Measurements from ENCODE around the gene MED10. TPM values are rescaled to one million over a fixed set of nuclear protein-coding genes. Genes with fewer than 3 reads are reported as not detected.

Gene MED10
- polyA plus RNA-seq, 1 donor (not counting 4 experiments of a cell fraction or from before 2014, with no cell fraction given): 38.8 TPM

DNA sequence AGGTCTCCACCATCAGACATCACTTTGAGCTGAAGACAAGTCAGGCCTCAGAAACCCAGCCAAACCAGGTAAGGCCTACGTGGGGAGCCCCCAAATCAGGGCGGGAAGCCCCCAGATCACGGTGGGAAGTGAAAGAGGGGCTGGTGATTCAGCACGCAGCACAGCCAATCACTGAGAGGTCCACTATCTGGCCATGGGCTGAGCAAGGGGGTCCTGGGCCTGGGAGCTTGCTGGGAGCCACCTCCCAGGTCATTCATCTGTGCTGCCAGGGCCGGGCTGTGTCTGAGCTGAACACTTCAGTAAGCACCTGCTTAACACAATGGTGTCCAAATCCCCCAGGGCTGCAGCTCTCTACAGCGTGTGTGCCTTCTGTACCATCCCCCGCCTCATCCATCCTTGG, 15.5 kb downstream of the MED10 start:
- no peaks in the 10 kb centered on the region for H3K36me3 ChIP-seq (ENCODE audit: control insufficient read depth in 2 of 2, extremely low read depth in 1 of 2, insufficient read depth in 2 of 2, low read length in 2 of 2)
- no peak for FAIRE-seq

GRCh38 chr5:6361101-6361500, 17.2 kb downstream of the MED10 start:
- no peaks in the 10 kb centered on the region for H3K9me1 ChIP-seq (ENCODE audit: control insufficient read depth, extremely low read depth, insufficient read depth, low read length)
- H3K4me1 ChIP-seq (ENCODE audit: control insufficient read depth, extremely low read depth, insufficient read depth, low read length): peaks cover 5% of the 10 kb centered on the region
- no peak overlapping the region for H2AFZ ChIP-seq (ENCODE audit: control insufficient read depth, low read length)
- TF ChIP-seq, protein P1, sequence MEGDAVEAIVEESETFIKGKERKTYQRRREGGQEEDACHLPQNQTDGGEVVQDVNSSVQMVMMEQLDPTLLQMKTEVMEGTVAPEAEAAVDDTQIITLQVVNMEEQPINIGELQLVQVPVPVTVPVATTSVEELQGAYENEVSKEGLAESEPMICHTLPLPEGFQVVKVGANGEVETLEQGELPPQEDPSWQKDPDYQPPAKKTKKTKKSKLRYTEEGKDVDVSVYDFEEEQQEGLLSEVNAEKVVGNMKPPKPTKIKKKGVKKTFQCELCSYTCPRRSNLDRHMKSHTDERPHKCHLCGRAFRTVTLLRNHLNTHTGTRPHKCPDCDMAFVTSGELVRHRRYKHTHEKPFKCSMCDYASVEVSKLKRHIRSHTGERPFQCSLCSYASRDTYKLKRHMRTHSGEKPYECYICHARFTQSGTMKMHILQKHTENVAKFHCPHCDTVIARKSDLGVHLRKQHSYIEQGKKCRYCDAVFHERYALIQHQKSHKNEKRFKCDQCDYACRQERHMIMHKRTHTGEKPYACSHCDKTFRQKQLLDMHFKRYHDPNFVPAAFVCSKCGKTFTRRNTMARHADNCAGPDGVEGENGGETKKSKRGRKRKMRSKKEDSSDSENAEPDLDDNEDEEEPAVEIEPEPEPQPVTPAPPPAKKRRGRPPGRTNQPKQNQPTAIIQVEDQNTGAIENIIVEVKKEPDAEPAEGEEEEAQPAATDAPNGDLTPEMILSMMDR (optimal IDR thresholded peaks at IDR 0.05 in 1 of 3, IDR thresholded peaks at IDR 0.05 in 1 of 3, conservative IDR thresholded peaks at IDR 0.05 in 1 of 3; ENCODE audit: extremely low read depth in 1 of 3, insufficient read depth in 2 of 3, low read length in 3 of 3): no peak
- no peak for TF ChIP-seq EZH2 (IDR thresholded peaks at IDR 0.05; ENCODE audit: low read length)
- DNase-seq (ENCODE audit: low read depth, low spot score) (no peak), FAIRE-seq (no peak)
- H3K9me3 ChIP-seq (ENCODE audit: control insufficient read depth, low read depth, low read length): no peaks in the 10 kb centered on the region
- no peak overlapping the region for H3K27ac ChIP-seq (ENCODE audit: control insufficient read depth, insufficient read depth, low read length)
- no peak overlapping the region for H3K4me2 ChIP-seq (ENCODE audit: control insufficient read depth, extremely low read depth, insufficient read depth, low read depth, low read length)
- no peak overlapping the region for H3K4me3 ChIP-seq (ENCODE audit: control insufficient read depth in 2 of 3, extremely low read depth in 1 of 3, insufficient read depth in 2 of 3, low read depth in 1 of 3, low read length in 3 of 3)
- H3K79me2 ChIP-seq (ENCODE audit: control insufficient read depth, insufficient read depth, low read length): no peaks in the 10 kb centered on the region
- H3K9ac ChIP-seq (ENCODE audit: control insufficient read depth, extremely low read depth, insufficient read depth, low read length): no peak overlapping the region
- H3K27me3 ChIP-seq (ENCODE audit: control insufficient read depth, extremely low read depth, insufficient read depth, low read length): no peaks in the 10 kb centered on the region
- dilution Hi-C loops (cut with MboI; ENCODE audit: extremely low pct_ligation_motif_present, low sequenced_read_pairs): no loop called here
- H4K20me1 ChIP-seq (ENCODE audit: control insufficient read depth, extremely low read depth, insufficient read depth, low read length): no peaks in the 10 kb centered on the region
- no peaks in the 10 kb centered on the region for H3K36me3 ChIP-seq (ENCODE audit: control insufficient read depth in 2 of 2, extremely low read depth in 1 of 2, insufficient read depth in 2 of 2, low read length in 2 of 2)

More for the DNA sequence above, 15.5 kb downstream of the MED10 start:
- H3K9me3 ChIP-seq (ENCODE audit: control insufficient read depth, low read depth, low read length): no peaks in the 10 kb centered on the region
- no peaks in the 10 kb centered on the region for H3K79me2 ChIP-seq (ENCODE audit: control insufficient read depth, insufficient read depth, low read length)
- H4K20me1 ChIP-seq (ENCODE audit: control insufficient read depth, extremely low read depth, insufficient read depth, low read length): no peaks in the 10 kb centered on the region
- TF ChIP-seq, protein P1 (optimal IDR thresholded peaks at IDR 0.05 in 1 of 3, IDR thresholded peaks at IDR 0.05 in 1 of 3, conservative IDR thresholded peaks at IDR 0.05 in 1 of 3; ENCODE audit: extremely low read depth in 1 of 3, insufficient read depth in 2 of 3, low read length in 3 of 3): no peak
- no peak for TF ChIP-seq EZH2 (IDR thresholded peaks at IDR 0.05; ENCODE audit: low read length)
- H3K9ac ChIP-seq (ENCODE audit: control insufficient read depth, extremely low read depth, insufficient read depth, low read length): no peak overlapping the region
- no peak overlapping the region for H3K4me2 ChIP-seq (ENCODE audit: control insufficient read depth, extremely low read depth, insufficient read depth, low read depth, low read length)
- H3K4me3 ChIP-seq (ENCODE audit: control insufficient read depth in 2 of 3, extremely low read depth in 1 of 3, insufficient read depth in 2 of 3, low read depth in 1 of 3, low read length in 3 of 3): no peak overlapping the region
- no peak overlapping the region for H3K27ac ChIP-seq (ENCODE audit: control insufficient read depth, insufficient read depth, low read length)
- peaks cover 5% of the 10 kb centered on the region for H3K4me1 ChIP-seq (ENCODE audit: control insufficient read depth, extremely low read depth, insufficient read depth, low read length)
- no peak for DNase-seq (ENCODE audit: low read depth, low spot score)
- no peak overlapping the region for H2AFZ ChIP-seq (ENCODE audit: control insufficient read depth, low read length)
- dilution Hi-C loops (cut with MboI; ENCODE audit: extremely low pct_ligation_motif_present, low sequenced_read_pairs): no loop called here
- H3K27me3 ChIP-seq (ENCODE audit: control insufficient read depth, extremely low read depth, insufficient read depth, low read length): no peaks in the 10 kb centered on the region
- no peaks in the 10 kb centered on the region for H3K9me1 ChIP-seq (ENCODE audit: control insufficient read depth, extremely low read depth, insufficient read depth, low read length)

All from keratinocyte (primary cell).